ENCODE results near the gene PTPRM. TPM values are rescaled to one million over a fixed set of nuclear protein-coding genes. Genes with fewer than 3 reads are reported as not detected.

The PTPRM gene
- total and polyA plus RNA-seq, 12 donors, result 31.7 to 116 (median 61.2) TPM

- Histone ChIP-seq H3K9me3 (replicated peaks in 1 of 3) (no peaks in the 10 kb centered on the region), H3K4me3 (no peak overlapping the region), H3K4me1 (replicated peaks in 1 of 2) (peaks cover 0 to 16% of the 10 kb centered on the region in 2 donors), H3K36me3 (replicated peaks in 1 of 2) (no peaks in the 10 kb centered on the region), H3K27me3 (no peaks in the 10 kb centered on the region), H3K27ac (no peak overlapping the region)
- WGBS, 4 donors, result 93 to 98% (median 95%) methylated on average over 4 of the region's 4 CpGs
- no peak for DNase-seq
- intact Hi-C loops (cut with DNase I), result no loop called here
- TF ChIP-seq CTCF (IDR thresholded peaks at IDR 0.05) (no peak), POLR2A (IDR thresholded peaks at IDR 0.05) (no peak)
These were observed 765.2 kb downstream of the PTPRM start for GRCh38 chr18:8332286-8332685.

- H3K4me1 ChIP-seq (replicated peaks in 1 of 2), result peaks cover 0 to 5% of the 10 kb centered on the region in 2 donors
- H3K4me3 ChIP-seq, result no peak overlapping the region
- no peaks in the 10 kb centered on the region for H3K36me3 ChIP-seq (replicated peaks in 1 of 2)
- H3K9me3 ChIP-seq (replicated peaks in 1 of 3), result no peaks in the 10 kb centered on the region
- 90 to 100% (median 94%) methylated on average over 1 of the region's 1 CpG for WGBS, 4 donors
- TF ChIP-seq CTCF (IDR thresholded peaks at IDR 0.05) (no peak), POLR2A (IDR thresholded peaks at IDR 0.05) (no peak)
- no peak for DNase-seq
- no peaks in the 10 kb centered on the region for H3K27me3 ChIP-seq
- no peak overlapping the region for H3K27ac ChIP-seq
- intact Hi-C loops (cut with DNase I), result no loop called here
These were observed 766.8 kb downstream of the PTPRM start for GRCh38 chr18:8333961-8334360.

- Histone ChIP-seq H3K4me1 (replicated peaks in 1 of 2) (no peaks in the 10 kb centered on the region), H3K27ac (no peak overlapping the region), H3K9me3 (replicated peaks in 1 of 3) (no peaks in the 10 kb centered on the region), H3K36me3 (replicated peaks in 1 of 2) (no peaks in the 10 kb centered on the region), H3K4me3 (no peak overlapping the region), H3K27me3 (no peaks in the 10 kb centered on the region)
- intact Hi-C loops (cut with DNase I), result no loop called here
- DNase-seq, result no peak
- TF ChIP-seq CTCF (IDR thresholded peaks at IDR 0.05) (no peak), POLR2A (IDR thresholded peaks at IDR 0.05) (no peak)
- WGBS, 4 donors, result 85 to 93% (median 88%) methylated on average over 3 of the region's 3 CpGs
These were observed 770.1 kb downstream of the PTPRM start for GRCh38 chr18:8337211-8337610.

GRCh38 chr18:8339210-8339609, 772.1 kb downstream of the PTPRM start:
- no peak overlapping the region for H3K4me3 ChIP-seq
- no peaks in the 10 kb centered on the region for H3K27me3 ChIP-seq
- intact Hi-C loops (cut with DNase I), result no loop called here
- WGBS, 4 donors, result 88 to 100% (median 90%) methylated on average over 4 of the region's 4 CpGs
- no peak for DNase-seq
- H3K27ac ChIP-seq, result no peak overlapping the region
- no peaks in the 10 kb centered on the region for H3K4me1 ChIP-seq (replicated peaks in 1 of 2)
- H3K9me3 ChIP-seq (replicated peaks in 1 of 3), result no peaks in the 10 kb centered on the region
- no peaks in the 10 kb centered on the region for H3K36me3 ChIP-seq (replicated peaks in 1 of 2)
- no peak for TF ChIP-seq CTCF (IDR thresholded peaks at IDR 0.05)
- no peak for TF ChIP-seq POLR2A (IDR thresholded peaks at IDR 0.05)
